ENCODE measurements around the gene OR2L13. TPM values are rescaled to one million over a fixed set of nuclear protein-coding genes. Genes with fewer than 3 reads are reported as not detected.

Gene OR2L13
- total RNA-seq (2021; ENCODE audit: unreplicated experiment) (not detected), Bru-seq, nascent RNA (not detected), BruChase-seq, experiment 1, labeled RNA remaining after a 6-hour chase (not detected), BruChase-seq, experiment 2, labeled RNA remaining after a 2-hour chase (not detected)
- polyA plus RNA-seq (2012), result not detected in 2 replicates
- long read RNA-seq, result 0 reads

GRCh38 chr1:248094884-248095283 lies at the start of gene OR2L13:
Gene OR2L13, plus strand, starts transcription at chr1:248095184. Its CDS starts 4,192 bp downstream, at chr1:248099376.
- Histone ChIP-seq H4K20me1 (ENCODE audit: insufficient read depth) (no peaks in the 10 kb centered on the region), H3K9ac (ENCODE audit: low read length) (no peak within 1 kb of the TSS), H3K4me1 (ENCODE audit: control insufficient read depth in 1 of 2, insufficient read depth in 2 of 2, low read length in 2 of 2) (no peaks in the 10 kb centered on the region), H3K4me2 (ENCODE audit: low read length) (no peak within 1 kb of the TSS), H3K27ac (ENCODE audit: low read depth, low read length) (no peak within 1 kb of the TSS), H2AFZ (ENCODE audit: low read depth, low read length, poor library complexity, severe bottlenecking) (no peak within 1 kb of the TSS), H3K27me3 (ENCODE audit: insufficient read depth, low read length) (no peaks in the 10 kb centered on the region), H3K9me2 (ENCODE audit: insufficient read depth) (no peaks in the 10 kb centered on the region), H3K4me3 (replicated peaks in 1 of 2; ENCODE audit: low read depth in 1 of 2, low read length in 2 of 2) (no peak within 1 kb of the TSS), H3K79me2 (ENCODE audit: insufficient read depth, low read length) (no peaks in the 10 kb centered on the region), H3K36me3 (ENCODE audit: control insufficient read depth in 1 of 2, insufficient read depth in 2 of 2, low read length in 2 of 2) (no peaks in the 10 kb centered on the region), H3K9me3 (ENCODE audit: control insufficient read depth in 1 of 2, insufficient read depth in 1 of 2, low read depth in 1 of 2, low read length in 2 of 2) (peaks cover 11 to 24% of the 10 kb centered on the region in 2 experiments; a peak in 2 of 4 replicates)
- intact Hi-C loops (cut with micrococcal nuclease), result loop anchor here (10.0 kb wide), 1 partner anchor 60 kb away; no protein-coding TSS in a partner anchor
- TF ChIP-seq CTCF (IDR thresholded peaks at IDR 0.05 in 2 of 3, conservative IDR thresholded peaks at IDR 0.05 in 1 of 3; ENCODE audit: borderline replicate concordance in 1 of 3, insufficient read depth in 1 of 3, low read depth in 2 of 3, low read length in 2 of 3) (no peak), POLR2A (IDR thresholded peaks at IDR 0.05; ENCODE audit: borderline replicate concordance, extremely low read depth, insufficient read depth, insufficient read length) (no peak), YY1 (IDR thresholded peaks at IDR 0.05; ENCODE audit: extremely low read depth, insufficient replicate concordance, low read depth, low read length) (no peak), ZBTB33 (IDR thresholded peaks at IDR 0.05; ENCODE audit: extremely low read depth, insufficient replicate concordance, low read length) (no peak), RAD21 (IDR thresholded peaks at IDR 0.05; ENCODE audit: low read depth) (no peak), ZFX (IDR thresholded peaks at IDR 0.05) (no peak), EZH2phosphoT487 (IDR thresholded peaks at IDR 0.05; ENCODE audit: borderline replicate concordance) (no peak), ZNF274 (IDR thresholded peaks at IDR 0.05; ENCODE audit: low read depth, low read length) (no peak), CBX3 (IDR thresholded peaks at IDR 0.05; ENCODE audit: low read depth) (no peak)
- ChIA-PET CTCF (no interaction called here), RAD21 (ENCODE audit: low non-redundant PET in 1 of 2, low total read pairs in 2 of 2, uncharacterized antibody in 2 of 2, unreplicated experiment in 2 of 2) (no interaction called here), POLR2A (no interaction called here)
- DNase-seq (ENCODE audit: low read depth, low spot score), result no peak
- no TSS peak for BruUV-seq (replicated peaks)
- ATAC-seq, result no peak
